Retinal pigment epithelial cell (primary cell): ENCODE data around the gene TAF4B.
"Not testable (repeated sequence)": the region's sequence is repeated elsewhere in the genome, so short reads cannot be mapped to it uniquely, and the experiment has no call there.

Source experiments
- DNase-seq: peaks from one replicate; pipeline ENCODE4 v3.0.0-alpha.2; 2010; ENCODE audit warnings: low read depth
- H3K4me3 ChIP-seq: 2 replicates; pipeline ENCODE4 v1.5.1; 2011; ENCODE audit warnings: mild to moderate bottlenecking, low read length, control low read depth, moderate library complexity
- TF ChIP-seq, protein P1 (sequence below): conservative IDR thresholded peaks from 2 replicates; pipeline ENCODE4 v1.5.1; 2011; ENCODE audit warnings: low read depth, low read length, control low read depth, inconsistent platforms

The TAF4B gene

DNA sequence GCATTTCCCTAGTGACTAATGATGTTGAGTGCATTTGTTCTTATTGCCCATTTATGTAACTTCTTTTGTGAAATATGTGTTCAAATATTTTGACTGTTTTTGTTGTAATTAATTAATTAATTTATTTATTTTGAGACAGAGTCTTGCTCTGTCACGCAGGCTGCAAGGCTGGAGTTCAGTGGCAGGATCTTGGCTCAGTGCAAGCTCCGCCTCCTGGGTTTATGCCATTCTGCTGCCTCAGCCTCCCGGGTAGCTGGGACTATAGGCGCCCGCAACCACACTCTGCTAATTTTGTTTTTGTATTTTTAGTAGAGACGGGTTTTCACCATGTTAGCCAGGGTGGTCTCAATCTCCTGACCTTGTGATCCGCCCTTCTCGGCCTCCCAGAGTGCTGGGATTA lies 71.9 kb downstream of the TAF4B start:
- no peak overlapping the region for H3K4me3 ChIP-seq

GRCh38 chr18:26301681-26302080 lies 75.4 kb downstream of the TAF4B start:
- TF ChIP-seq, protein P1, sequence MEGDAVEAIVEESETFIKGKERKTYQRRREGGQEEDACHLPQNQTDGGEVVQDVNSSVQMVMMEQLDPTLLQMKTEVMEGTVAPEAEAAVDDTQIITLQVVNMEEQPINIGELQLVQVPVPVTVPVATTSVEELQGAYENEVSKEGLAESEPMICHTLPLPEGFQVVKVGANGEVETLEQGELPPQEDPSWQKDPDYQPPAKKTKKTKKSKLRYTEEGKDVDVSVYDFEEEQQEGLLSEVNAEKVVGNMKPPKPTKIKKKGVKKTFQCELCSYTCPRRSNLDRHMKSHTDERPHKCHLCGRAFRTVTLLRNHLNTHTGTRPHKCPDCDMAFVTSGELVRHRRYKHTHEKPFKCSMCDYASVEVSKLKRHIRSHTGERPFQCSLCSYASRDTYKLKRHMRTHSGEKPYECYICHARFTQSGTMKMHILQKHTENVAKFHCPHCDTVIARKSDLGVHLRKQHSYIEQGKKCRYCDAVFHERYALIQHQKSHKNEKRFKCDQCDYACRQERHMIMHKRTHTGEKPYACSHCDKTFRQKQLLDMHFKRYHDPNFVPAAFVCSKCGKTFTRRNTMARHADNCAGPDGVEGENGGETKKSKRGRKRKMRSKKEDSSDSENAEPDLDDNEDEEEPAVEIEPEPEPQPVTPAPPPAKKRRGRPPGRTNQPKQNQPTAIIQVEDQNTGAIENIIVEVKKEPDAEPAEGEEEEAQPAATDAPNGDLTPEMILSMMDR = no peak
- DNase-seq = peak; percentile 10
- no peak overlapping the region for H3K4me3 ChIP-seq

More for the DNA sequence above, 71.9 kb downstream of the TAF4B start:
- no peak for DNase-seq
- TF ChIP-seq, protein P1 = no peak

DNA sequence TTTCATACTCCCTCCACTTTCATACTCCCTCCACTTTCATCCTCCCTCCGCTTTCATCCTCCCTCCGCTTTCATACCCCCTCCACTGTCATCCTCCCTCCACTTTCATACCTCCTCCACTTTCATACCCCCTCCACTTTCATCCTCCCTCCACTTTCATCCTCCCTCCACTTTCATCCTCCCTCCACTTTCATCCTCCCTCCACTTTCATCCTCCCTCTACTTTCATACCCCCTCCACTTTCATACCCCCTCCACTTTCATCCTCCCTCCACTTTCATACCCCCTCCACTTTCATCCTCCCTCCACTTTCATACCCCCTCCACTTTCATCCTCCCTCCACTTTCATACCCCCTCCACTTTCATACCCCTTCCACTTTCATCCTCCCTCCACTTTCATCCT lies 77.0 kb downstream of the TAF4B start:
- not testable (repeated sequence) for DNase-seq, H3K4me3 ChIP-seq

DNA sequence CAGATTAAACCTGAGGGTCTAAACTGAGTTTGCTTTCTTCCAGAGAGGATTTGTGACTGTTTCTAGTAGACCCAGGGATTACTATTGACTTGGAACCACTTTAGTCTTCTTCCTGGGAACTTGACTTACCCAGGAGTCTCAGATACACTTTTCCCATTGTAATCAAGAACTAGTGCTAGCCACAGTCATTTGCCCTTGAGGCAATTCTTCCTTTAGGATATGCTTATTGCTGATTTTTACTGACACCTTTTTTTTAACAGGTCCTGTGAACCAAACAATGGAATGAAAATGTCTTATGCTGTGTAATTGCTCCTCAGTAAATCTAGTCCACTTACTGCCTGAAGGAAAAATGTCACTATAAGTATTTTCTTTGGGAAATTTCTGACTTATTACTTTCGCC lies 78.3 kb downstream of the TAF4B start:
- TF ChIP-seq, protein P1 = no peak
- no peak overlapping the region for H3K4me3 ChIP-seq
- DNase-seq = no peak

GRCh38 chr18:26307161-26307773 lies 81.0 kb downstream of the TAF4B start:
- H3K4me3 ChIP-seq = no peak overlapping the region
- DNase-seq = peak; percentile 14
- TF ChIP-seq, protein P1 = peak; percentile 75

GRCh38 chr18:26309281-26309680 lies 83.0 kb downstream of the TAF4B start:
- TF ChIP-seq, protein P1 = no peak
- no peak for DNase-seq
- no peak overlapping the region for H3K4me3 ChIP-seq

DNA sequence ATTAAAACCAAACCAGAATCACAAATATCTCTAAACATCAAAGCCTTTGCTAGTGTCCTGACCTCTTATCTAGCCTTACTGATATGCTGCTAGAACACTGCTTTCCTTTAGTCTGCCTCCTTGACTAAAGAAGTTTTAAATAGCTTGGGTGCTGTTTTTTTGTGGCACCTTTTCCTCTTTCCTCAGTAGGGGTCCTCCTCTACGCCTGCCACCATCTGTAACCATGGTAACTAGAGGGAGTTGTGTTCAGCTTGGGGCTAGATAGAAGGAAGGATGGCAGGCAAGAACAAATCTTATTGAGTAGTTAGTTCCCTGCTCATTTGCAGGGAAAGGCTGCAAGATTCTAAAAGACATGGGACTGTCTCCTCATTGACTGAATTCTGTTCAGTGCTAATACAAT lies 86.0 kb downstream of the TAF4B start:
- no peak for DNase-seq
- TF ChIP-seq, protein P1 = no peak
- no peak overlapping the region for H3K4me3 ChIP-seq

GRCh38 chr18:26317398-26317797 lies 91.2 kb downstream of the TAF4B start:
- DNase-seq = no peak
- TF ChIP-seq, protein P1 = no peak
- H3K4me3 ChIP-seq = no peak overlapping the region
